Esophagus muscularis mucosa (tissue), 4 donors: Measurements from ENCODE around the gene SKI.

Experiments
- CTCF ChIP-seq, 3 experiments: fragments of 200-600 bp in 2 of 3; fragments of 450-650 bp in 1 of 3; sonication (generic) in 2 of 3; IDR thresholded peaks; one replicate each; pipeline ENCODE4 v1.5.1; 2017 to 2019; ENCODE audit warnings: antibody characterized with exemption in 3 of 3, mild to moderate bottlenecking in 2 of 3, moderate library complexity in 1 of 3
- EP300 ChIP-seq: sonication (generic); formaldehyde crosslinking; IDR thresholded peaks from one replicate; pipeline ENCODE4 v1.6.1; 2017; ENCODE audit warnings: antibody characterized with exemption
- POLR2A ChIP-seq: fragments of 450-650 bp; IDR thresholded peaks from one replicate; pipeline ENCODE4 v1.6.1; 2017; ENCODE audit warnings: antibody characterized with exemption, moderate library complexity, mild to moderate bottlenecking, low read depth
- POLR2AphosphoS5 ChIP-seq, 2 donors: sonication (generic); formaldehyde crosslinking; IDR thresholded peaks; one replicate each; pipeline ENCODE4 v1.6.1; 2017; ENCODE audit warnings: antibody characterized with exemption in 2 of 2

- TF ChIP-seq CTCF (IDR thresholded peaks at IDR 0.05) (no peak), POLR2A (no peak), POLR2AphosphoS5 (IDR thresholded peaks at IDR 0.05) (no peak), EP300 (no peak)
These were observed 119.8 kb downstream of the SKI start for GRCh38 chr1:2347896-2348295.
